ENCODE results near the gene SDC4.

DNA sequence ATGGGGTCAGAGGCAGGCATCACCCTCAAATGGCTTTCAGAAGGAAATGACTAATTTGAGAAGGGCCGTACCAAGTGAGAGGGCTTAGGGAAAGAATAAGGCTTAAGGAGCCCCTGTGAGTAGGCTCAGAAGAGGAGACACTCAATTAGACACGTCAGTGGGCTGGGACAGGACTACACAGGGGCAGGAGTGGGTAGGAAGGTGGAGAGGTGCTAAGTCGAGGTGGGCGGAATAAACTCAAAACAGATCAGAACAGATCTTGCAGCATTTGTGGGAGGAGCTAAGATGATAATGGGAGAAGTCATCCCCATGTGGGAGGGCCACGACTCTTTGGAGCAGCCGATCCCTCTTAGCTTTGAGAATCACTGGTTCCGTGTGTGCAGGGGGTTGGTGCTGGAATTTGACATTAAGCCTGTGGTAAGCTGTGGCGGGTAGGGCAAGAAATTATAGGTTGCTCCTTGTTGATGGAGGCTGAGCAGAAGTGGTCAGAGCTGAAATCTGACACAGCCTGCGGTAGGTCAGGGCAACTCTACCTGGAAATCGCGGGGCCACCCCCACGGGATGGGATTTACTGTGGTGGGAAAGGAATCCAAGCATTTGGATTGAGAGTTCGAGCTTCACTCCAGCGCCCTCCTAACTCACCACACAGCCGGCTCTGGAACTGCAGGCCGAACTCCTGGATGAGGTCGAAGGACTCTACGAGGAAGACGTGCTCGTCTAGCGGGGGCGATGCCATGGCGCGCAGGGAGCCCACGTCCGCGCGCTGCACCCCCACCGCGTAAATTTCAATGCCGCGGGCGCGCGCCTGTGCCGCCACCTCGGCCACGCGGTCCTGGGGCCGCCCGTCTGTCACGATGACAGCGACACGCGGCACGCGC lies 44.4 kb downstream of the SDC4 start:
- TF ChIP-seq ZNF830 (tag by site-specific recombination; IDR thresholded peaks at IDR 0.05; ENCODE audit: low read depth), result no peak
- TF ChIP-seq, protein P1, sequence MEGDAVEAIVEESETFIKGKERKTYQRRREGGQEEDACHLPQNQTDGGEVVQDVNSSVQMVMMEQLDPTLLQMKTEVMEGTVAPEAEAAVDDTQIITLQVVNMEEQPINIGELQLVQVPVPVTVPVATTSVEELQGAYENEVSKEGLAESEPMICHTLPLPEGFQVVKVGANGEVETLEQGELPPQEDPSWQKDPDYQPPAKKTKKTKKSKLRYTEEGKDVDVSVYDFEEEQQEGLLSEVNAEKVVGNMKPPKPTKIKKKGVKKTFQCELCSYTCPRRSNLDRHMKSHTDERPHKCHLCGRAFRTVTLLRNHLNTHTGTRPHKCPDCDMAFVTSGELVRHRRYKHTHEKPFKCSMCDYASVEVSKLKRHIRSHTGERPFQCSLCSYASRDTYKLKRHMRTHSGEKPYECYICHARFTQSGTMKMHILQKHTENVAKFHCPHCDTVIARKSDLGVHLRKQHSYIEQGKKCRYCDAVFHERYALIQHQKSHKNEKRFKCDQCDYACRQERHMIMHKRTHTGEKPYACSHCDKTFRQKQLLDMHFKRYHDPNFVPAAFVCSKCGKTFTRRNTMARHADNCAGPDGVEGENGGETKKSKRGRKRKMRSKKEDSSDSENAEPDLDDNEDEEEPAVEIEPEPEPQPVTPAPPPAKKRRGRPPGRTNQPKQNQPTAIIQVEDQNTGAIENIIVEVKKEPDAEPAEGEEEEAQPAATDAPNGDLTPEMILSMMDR (tag by site-specific recombination; IDR thresholded peaks at IDR 0.05), result no peak
- TF ChIP-seq ZNF747 (tag by site-specific recombination; IDR thresholded peaks at IDR 0.05), result no peak
- TF ChIP-seq, protein P2, sequence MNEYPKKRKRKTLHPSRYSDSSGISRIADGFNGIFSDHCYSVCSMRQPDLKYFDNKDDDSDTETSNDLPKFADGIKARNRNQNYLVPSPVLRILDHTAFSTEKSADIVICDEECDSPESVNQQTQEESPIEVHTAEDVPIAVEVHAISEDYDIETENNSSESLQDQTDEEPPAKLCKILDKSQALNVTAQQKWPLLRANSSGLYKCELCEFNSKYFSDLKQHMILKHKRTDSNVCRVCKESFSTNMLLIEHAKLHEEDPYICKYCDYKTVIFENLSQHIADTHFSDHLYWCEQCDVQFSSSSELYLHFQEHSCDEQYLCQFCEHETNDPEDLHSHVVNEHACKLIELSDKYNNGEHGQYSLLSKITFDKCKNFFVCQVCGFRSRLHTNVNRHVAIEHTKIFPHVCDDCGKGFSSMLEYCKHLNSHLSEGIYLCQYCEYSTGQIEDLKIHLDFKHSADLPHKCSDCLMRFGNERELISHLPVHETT (tag by site-specific recombination; IDR thresholded peaks at IDR 0.05), result no peak
- TF ChIP-seq TRIM28 (IDR thresholded peaks at IDR 0.05; ENCODE audit: borderline replicate concordance, low read length), result no peak
- TF ChIP-seq, protein P3, sequence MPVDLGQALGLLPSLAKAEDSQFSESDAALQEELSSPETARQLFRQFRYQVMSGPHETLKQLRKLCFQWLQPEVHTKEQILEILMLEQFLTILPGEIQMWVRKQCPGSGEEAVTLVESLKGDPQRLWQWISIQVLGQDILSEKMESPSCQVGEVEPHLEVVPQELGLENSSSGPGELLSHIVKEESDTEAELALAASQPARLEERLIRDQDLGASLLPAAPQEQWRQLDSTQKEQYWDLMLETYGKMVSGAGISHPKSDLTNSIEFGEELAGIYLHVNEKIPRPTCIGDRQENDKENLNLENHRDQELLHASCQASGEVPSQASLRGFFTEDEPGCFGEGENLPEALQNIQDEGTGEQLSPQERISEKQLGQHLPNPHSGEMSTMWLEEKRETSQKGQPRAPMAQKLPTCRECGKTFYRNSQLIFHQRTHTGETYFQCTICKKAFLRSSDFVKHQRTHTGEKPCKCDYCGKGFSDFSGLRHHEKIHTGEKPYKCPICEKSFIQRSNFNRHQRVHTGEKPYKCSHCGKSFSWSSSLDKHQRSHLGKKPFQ (tag by site-specific recombination; IDR thresholded peaks at IDR 0.05), result no peak
- TF ChIP-seq HOXA7 (CRISPR knock-in tag; IDR thresholded peaks at IDR 0.05; ENCODE audit: borderline replicate concordance), result no peak
- no peak for TF ChIP-seq ZNF843 (tag by site-specific recombination; IDR thresholded peaks at IDR 0.05)
- no peak for TF ChIP-seq ZBTB8A (tag by site-specific recombination; IDR thresholded peaks at IDR 0.05)

Measured in HEK293 (cell line).